Subcutaneous adipose tissue (tissue), 4 donors: ENCODE results near the gene MRPL39. TPM values are rescaled to one million over a fixed set of nuclear protein-coding genes. Genes with fewer than 3 reads are reported as not detected.

Experiments
- total RNA-seq, 4 donors: library from RNA; depleted of rRNA; stranded (reverse); fragments of >200 nt; gene quantifications; one replicate each; pipeline ENCODE4 v1.1.0, GENCODE V29; 2016
- TF ChIP-seq, protein P1 (sequence below): fragments of 450-650 bp; IDR thresholded peaks from one replicate; pipeline ENCODE4 v1.5.1; 2016; ENCODE audit warnings: low read depth, mild to moderate bottlenecking, control low read depth, antibody characterized with exemption, moderate library complexity

Gene MRPL39
- total RNA-seq, 4 donors from 2014 or later, result 13.0 to 36.7 (median 16.2) TPM

DNA sequence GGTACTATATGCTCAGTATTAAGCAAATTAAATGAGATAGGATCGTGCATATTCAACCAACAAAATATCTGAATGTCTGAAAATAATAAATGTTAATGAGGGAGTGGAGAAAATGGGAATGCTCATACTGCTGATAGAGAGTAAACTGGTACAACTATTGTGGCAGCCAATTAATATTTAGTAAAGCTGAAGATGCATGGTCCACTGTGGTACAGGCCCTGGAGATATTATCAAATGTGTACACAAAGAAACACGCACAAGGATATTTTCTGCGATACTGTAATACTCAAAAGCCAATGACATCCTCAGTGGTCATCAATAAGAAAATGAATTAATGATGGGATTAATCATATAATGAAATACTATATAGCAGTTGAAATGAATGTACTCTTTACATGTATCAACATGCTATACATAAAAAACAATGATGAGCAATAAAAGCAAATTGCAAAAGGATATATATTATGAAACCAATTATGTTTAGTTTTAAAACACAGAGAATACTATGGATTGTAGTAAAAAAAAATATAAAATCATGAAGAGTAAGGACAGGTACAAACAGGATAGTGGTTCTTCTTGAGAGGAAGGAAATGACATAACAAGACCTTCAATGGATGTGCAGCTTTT, 25.0 kb downstream of the MRPL39 start:
- TF ChIP-seq, protein P1, sequence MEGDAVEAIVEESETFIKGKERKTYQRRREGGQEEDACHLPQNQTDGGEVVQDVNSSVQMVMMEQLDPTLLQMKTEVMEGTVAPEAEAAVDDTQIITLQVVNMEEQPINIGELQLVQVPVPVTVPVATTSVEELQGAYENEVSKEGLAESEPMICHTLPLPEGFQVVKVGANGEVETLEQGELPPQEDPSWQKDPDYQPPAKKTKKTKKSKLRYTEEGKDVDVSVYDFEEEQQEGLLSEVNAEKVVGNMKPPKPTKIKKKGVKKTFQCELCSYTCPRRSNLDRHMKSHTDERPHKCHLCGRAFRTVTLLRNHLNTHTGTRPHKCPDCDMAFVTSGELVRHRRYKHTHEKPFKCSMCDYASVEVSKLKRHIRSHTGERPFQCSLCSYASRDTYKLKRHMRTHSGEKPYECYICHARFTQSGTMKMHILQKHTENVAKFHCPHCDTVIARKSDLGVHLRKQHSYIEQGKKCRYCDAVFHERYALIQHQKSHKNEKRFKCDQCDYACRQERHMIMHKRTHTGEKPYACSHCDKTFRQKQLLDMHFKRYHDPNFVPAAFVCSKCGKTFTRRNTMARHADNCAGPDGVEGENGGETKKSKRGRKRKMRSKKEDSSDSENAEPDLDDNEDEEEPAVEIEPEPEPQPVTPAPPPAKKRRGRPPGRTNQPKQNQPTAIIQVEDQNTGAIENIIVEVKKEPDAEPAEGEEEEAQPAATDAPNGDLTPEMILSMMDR, result no peak

DNA sequence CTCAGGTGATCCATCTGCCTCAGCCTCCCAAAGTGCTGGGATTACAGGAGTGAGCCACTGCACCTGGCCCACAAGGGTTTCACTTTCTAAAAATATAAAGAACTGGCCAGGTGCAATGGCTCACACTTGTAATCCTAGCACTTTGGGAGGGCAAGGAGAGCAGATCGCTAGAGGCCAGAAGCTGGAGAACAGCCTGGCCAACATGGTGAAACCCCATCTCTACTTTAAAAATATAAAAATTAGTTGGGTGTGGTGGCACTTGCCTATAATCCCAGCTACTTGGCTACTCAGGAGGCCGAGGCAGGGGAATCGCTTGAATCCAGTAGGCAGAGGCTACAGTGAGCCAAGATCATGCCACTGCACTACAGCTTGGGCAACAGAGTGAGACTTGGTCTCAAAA, 25.7 kb downstream of the MRPL39 start:
- TF ChIP-seq, protein P1, result no peak

GRCh38 chr21:25580912-25581260, 26.4 kb downstream of the MRPL39 start:
- TF ChIP-seq, protein P1, result no peak

DNA sequence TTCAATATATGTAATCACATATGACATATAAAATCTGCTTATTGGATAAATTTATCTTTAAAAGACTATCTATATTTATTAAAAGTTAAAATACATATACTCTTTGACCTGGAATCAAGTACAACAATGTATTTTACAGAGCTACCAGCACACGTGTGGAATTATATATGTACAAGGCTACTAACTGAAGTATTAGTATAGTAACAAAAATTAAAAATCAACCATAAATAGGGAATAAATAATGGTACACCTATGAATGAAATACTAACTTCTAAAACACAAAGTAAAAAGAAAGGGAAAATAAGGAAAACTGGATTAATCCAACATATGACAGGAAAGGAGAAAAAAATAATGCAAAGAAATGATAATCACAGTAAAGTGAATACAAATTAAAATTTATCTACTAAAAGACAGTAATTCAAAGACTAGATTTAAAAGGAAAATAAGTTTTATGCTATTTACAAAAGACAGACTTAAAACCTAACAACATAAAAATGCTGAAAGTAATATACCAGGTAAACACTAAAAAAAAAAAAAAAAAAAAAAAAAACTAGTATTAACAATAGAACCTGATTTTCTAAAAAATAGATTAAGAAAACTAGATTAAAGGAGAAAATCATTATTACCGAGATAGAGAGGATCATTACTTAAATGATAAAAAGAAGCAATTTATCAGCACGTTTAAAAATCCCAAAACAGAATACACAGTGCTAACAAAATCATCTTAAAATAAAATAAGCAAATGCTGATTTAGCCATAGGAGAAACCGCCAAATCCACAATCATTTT, 27.9 kb downstream of the MRPL39 start:
- TF ChIP-seq, protein P1, result no peak

DNA sequence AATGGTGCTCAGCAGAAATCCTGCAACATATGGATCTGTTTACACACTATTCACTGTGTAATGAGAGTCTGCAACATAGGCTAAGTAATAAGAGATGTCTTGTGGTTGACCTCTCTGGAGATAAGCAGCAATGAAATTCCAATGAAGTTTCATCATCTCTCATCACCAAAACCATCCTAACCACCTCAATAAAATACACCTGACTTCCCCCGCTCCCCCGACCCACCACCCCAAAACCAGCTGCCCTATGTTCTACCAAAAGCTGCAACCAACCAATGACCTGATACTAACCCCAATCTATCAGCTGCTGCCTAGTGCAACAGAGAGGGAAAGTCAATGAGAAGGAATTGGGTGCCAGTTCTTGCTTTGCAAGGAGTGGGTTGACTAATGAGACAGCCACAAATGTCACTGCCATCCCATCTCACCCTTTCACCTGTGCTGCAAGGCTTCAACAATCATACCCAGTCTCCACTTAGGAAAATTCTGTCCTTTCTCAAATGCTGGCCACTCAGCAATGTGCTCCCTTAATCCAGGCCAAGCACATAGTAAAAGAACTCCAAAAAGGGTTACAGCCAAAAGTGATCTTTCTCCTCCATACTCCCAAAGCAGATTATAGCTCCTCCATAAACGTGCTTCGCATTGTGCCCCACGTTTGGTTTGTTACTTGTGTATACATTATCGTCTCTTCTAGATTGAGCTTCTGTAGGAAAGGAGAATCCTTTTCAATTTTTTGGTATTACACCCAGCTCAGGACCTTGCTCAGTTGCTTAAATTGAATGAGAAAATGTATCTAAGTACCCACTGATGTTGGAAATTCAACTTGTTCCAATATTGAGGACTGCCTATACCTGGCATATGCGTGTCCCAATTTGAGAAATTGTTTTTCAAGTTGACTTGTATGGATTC, 29.0 kb downstream of the MRPL39 start:
- TF ChIP-seq, protein P1, result no peak

GRCh38 chr21:25577424-25578055, 29.7 kb downstream of the MRPL39 start:
- TF ChIP-seq, protein P1, result no peak
